Measurements from ENCODE around the gene TOMM7. TPM values are rescaled to one million over a fixed set of nuclear protein-coding genes. Genes with fewer than 3 reads are reported as not detected.

TOMM7 gene
- total RNA-seq, 1 donor from 2014 or later: 65.1 TPM

GRCh38 chr7:22867003-22867402, 44.4 kb upstream of the TOMM7 start:
- Histone ChIP-seq H3K27ac (peak overlapping the region in 1 of 2 donors; percentile 42), H3K4me3 (no peak overlapping the region), H3K27me3 (no peaks in the 10 kb centered on the region), H3K36me3 (peaks cover 0 to 4% of the 10 kb centered on the region in 2 donors), H3K4me1 (peaks cover 0 to 10% of the 10 kb centered on the region in 2 donors), H3K9me3 (no peaks in the 10 kb centered on the region)
- no peak for TF ChIP-seq CTCF (IDR thresholded peaks at IDR 0.05)
- intact Hi-C loops (cut with DNase I): loop anchor here (5.0 kb wide), 1 partner anchor 65 kb away; no protein-coding TSS in a partner anchor
- no peak for DNase-seq (ENCODE audit: low spot score in 2 of 2)

DNA sequence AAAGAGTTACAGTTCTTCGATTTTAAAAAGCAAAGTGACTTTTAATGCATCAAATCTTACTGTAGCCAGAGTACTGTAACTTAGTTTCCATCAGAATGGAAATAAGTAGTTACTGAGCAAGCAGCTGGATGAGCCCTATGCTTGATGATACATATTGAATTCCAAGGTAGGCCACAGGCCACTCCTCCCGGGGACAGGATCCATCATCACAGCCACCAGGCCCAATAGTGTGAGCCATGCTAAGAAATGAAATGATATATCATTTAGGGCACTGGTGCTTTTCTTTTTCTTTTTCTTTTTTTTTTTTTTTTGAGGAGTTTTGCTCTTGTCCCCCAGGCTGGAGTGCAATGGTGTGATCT, 42.9 kb upstream of the TOMM7 start:
- Histone ChIP-seq H3K4me1 (peaks cover 0 to 18% of the 10 kb centered on the region in 2 donors), H3K27ac (peak overlapping the region in 1 of 2 donors; percentile 27), H3K36me3 (peaks cover 0 to 8% of the 10 kb centered on the region in 2 donors), H3K9me3 (no peaks in the 10 kb centered on the region), H3K27me3 (no peaks in the 10 kb centered on the region), H3K4me3 (no peak overlapping the region)
- TF ChIP-seq CTCF (IDR thresholded peaks at IDR 0.05): no peak
- intact Hi-C loops (cut with DNase I): loop anchor here (5.0 kb wide), 1 partner anchor 67 kb away; no protein-coding TSS in a partner anchor
- no peak for DNase-seq (ENCODE audit: low spot score in 2 of 2)

DNA sequence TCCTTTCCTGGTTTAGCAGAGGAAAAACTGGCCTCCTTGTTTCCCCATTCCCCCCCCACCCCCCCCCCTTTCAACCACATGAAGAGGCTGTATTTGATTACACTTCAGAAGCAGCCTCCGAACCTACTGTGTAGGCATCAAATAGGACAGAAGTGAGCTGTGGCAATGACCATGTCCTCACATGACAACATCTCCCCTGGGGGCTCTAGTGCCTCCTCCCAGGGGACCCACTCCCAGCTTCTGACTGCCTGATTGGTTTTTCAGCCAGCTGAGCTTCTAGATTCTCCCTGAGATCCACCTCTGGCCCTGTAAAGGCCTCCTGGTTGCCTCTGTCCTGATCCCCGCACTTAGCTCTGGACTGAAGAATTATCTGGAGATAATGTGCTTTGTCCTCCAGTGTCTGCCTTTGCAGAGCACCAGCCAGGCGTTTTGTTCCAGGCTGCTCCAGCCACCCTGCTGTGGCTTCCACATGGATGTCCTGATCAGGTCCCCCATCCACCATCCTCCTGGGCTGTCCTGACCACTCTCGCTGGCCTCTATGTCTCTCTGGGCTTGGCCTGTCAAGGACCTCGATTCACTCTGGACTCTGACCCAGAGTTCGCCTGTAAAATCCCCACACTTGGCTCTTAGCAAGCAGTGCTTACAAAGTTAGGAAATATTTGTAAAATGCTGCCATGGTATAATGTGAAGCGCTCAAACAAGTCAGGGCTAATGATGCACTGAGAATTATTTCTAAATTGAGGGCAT, 42.4 kb upstream of the TOMM7 start:
- no peak for DNase-seq (ENCODE audit: low spot score in 2 of 2)
- Histone ChIP-seq H3K36me3 (peaks cover 0 to 8% of the 10 kb centered on the region in 2 donors), H3K9me3 (no peaks in the 10 kb centered on the region), H3K27ac (peak overlapping the region in 1 of 2 donors; percentile 27), H3K4me1 (peaks cover 3 to 23% of the 10 kb centered on the region in 2 donors), H3K27me3 (no peaks in the 10 kb centered on the region), H3K4me3 (no peak overlapping the region)
- intact Hi-C loops (cut with DNase I): loop anchor here (5.0 kb wide), 1 partner anchor 67 kb away; no protein-coding TSS in a partner anchor
- no peak for TF ChIP-seq CTCF (IDR thresholded peaks at IDR 0.05)

GRCh38 chr7:22864301-22864700, 41.7 kb upstream of the TOMM7 start:
- H3K27ac ChIP-seq: peak overlapping the region in 1 of 2 donors; percentile 27
- H3K4me3 ChIP-seq: no peak overlapping the region
- no peak for DNase-seq (ENCODE audit: low spot score in 2 of 2)
- peaks cover 0 to 7% of the 10 kb centered on the region in 2 donors for H3K36me3 ChIP-seq
- intact Hi-C loops (cut with DNase I): no loop called here
- H3K4me1 ChIP-seq: peaks cover 5 to 30% of the 10 kb centered on the region in 2 donors
- no peaks in the 10 kb centered on the region for H3K9me3 ChIP-seq
- TF ChIP-seq CTCF (IDR thresholded peaks at IDR 0.05): no peak
- no peaks in the 10 kb centered on the region for H3K27me3 ChIP-seq

DNA sequence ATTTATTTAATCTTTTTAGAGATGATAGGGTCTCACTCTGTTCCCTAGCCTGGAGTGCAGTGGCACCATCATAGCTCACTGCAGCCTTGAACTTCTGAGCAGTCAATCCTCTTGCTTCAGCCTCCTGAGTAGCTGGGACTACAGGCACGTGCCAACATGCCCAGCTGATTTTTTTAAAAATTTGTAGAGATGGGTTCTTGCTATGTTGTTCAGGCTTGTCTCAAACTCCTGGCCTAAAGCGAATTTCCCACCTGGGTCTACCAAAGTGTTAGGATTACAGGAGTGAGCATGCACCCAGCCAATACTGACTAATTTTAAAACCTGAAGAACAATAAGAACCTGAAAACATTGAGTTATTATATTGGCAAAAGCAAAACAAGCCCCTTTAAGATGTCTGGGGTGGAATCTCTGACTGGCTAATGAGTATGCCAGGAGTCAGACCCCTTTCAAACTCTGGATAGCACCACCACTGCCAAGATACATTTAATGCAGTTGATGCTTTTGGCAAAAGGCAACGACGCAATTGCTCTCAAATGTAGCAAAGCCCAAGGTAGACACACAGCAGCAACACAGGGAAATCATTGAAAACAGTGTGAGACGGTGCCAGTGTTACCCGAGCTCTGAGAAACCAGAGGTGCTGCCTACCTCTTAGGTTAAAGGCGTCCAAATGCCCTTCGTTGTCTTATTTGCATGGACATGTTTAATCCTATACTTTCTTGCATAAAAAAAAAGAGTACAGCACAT, 40.7 kb upstream of the TOMM7 start:
- no peaks in the 10 kb centered on the region for H3K9me3 ChIP-seq
- H3K4me3 ChIP-seq: no peak overlapping the region
- peaks cover 0 to 4% of the 10 kb centered on the region in 2 donors for H3K36me3 ChIP-seq
- H3K27ac ChIP-seq: no peak overlapping the region
- no peak for DNase-seq (ENCODE audit: low spot score in 2 of 2)
- no peaks in the 10 kb centered on the region for H3K27me3 ChIP-seq
- no peak for TF ChIP-seq CTCF (IDR thresholded peaks at IDR 0.05)
- intact Hi-C loops (cut with DNase I): no loop called here
- H3K4me1 ChIP-seq: peaks cover 8 to 36% of the 10 kb centered on the region in 2 donors

Data from ascending aorta (tissue), 2 donors.